Ascending aorta (tissue), 2 donors: Measurements from ENCODE around the gene RSRP1. TPM values are rescaled to one million over a fixed set of nuclear protein-coding genes. Genes with fewer than 3 reads are reported as not detected.

ENCODE experiments used
- DNase-seq, 2 donors: peaks; one replicate each; pipeline ENCODE4 v3.0.0-alpha.2; 2019; ENCODE audit warnings: low spot score in 2 of 2
- H3K27ac ChIP-seq, 2 donors: fragments of 200-600 bp; sonication (generic); one replicate each; pipeline ENCODE4 v1.5.1; 2016 to 2017; ENCODE audit warnings: mild to moderate bottlenecking in 1 of 2
- H3K27me3 ChIP-seq: fragments of 200-600 bp; sonication (generic); one replicate; pipeline ENCODE4 v1.5.1; 2017
- H3K36me3 ChIP-seq, 2 donors: fragments of 200-600 bp; sonication (generic); one replicate each; pipeline ENCODE4 v1.5.1; 2016
- H3K4me1 ChIP-seq, 2 donors: fragments of 200-600 bp; sonication (generic); one replicate each; pipeline ENCODE4 v1.5.1; 2016 to 2017; ENCODE audit warnings: mild to moderate bottlenecking in 1 of 2
- H3K4me3 ChIP-seq, 2 donors: fragments of 200-600 bp; sonication (generic); one replicate each; pipeline ENCODE4 v1.5.1; 2016 to 2017; ENCODE audit warnings: mild to moderate bottlenecking in 1 of 2
- H3K9me3 ChIP-seq, 2 donors: fragments of 200-600 bp; sonication (generic); one replicate each; pipeline ENCODE4 v1.5.1; 2016
- intact Hi-C: fragments of 100-400 bp; cut with DNase I; formaldehyde crosslinking; loops from one replicate; pipeline ENCODE4 v1.15.1; 2023
- total RNA-seq: library from RNA; depleted of rRNA; stranded (reverse); fragments of >200 nt; gene quantifications from one replicate; pipeline ENCODE4 v1.1.0, GENCODE V29; 2016
- TF ChIP-seq, protein P1 (sequence below), 3 experiments: fragments of 200-600 bp in 2 of 3; fragments of 450-650 bp in 1 of 3; sonication (generic) in 2 of 3; IDR thresholded peaks; one replicate each; pipeline ENCODE4 v1.5.1; 2016 to 2019; ENCODE audit warnings: antibody characterized with exemption in 3 of 3, mild to moderate bottlenecking in 1 of 3, moderate library complexity in 1 of 3

RSRP1 gene
- total RNA-seq, 1 donor from 2014 or later = 126 TPM

DNA sequence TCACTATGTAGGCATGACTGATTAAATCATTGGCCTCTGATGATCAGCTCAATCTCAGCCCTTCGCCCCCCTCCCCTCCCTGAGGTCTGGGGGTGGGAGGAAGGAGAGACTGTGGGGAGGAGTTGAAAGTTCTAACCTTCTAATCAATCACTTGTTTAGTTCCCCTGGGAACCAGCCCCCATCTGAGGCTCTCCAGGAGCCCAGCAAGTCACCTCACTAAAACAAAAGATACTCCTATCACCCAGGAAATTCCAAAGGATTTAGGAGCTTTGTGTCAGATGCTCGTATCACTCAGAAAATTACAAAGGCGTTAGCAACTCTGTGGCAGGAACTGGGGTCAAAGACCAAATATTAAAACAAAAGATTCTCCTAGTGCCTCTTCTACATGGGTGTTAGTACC is 36.5 kb downstream of the RSRP1 start:
- no peaks in the 10 kb centered on the region for H3K36me3 ChIP-seq
- H3K4me1 ChIP-seq = no peaks in the 10 kb centered on the region
- H3K27me3 ChIP-seq = no peaks in the 10 kb centered on the region
- no peaks in the 10 kb centered on the region for H3K9me3 ChIP-seq
- H3K4me3 ChIP-seq = no peak overlapping the region
- TF ChIP-seq, protein P1, sequence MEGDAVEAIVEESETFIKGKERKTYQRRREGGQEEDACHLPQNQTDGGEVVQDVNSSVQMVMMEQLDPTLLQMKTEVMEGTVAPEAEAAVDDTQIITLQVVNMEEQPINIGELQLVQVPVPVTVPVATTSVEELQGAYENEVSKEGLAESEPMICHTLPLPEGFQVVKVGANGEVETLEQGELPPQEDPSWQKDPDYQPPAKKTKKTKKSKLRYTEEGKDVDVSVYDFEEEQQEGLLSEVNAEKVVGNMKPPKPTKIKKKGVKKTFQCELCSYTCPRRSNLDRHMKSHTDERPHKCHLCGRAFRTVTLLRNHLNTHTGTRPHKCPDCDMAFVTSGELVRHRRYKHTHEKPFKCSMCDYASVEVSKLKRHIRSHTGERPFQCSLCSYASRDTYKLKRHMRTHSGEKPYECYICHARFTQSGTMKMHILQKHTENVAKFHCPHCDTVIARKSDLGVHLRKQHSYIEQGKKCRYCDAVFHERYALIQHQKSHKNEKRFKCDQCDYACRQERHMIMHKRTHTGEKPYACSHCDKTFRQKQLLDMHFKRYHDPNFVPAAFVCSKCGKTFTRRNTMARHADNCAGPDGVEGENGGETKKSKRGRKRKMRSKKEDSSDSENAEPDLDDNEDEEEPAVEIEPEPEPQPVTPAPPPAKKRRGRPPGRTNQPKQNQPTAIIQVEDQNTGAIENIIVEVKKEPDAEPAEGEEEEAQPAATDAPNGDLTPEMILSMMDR (IDR thresholded peaks at IDR 0.05) = no peak
- DNase-seq = no peak
- intact Hi-C loops = no loop called here
- no peak overlapping the region for H3K27ac ChIP-seq

DNA sequence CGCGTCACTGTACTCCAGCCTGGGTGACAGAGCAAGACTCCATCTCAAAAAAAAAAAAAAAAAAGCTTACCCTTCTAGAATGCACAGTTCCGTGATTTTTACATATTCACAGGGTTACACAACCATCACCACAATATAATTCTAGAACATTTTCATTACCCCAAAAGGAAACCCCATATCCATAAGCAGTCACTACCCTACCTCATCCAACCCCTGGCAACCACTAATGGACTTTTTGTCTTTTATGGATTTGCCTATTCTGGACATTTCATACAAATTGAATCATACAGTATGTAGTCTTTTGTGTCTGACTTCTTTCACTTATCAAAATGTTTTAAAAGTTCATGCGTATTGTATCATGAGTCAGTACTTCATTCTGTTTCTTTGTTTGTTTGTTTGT is 37.7 kb downstream of the RSRP1 start:
- DNase-seq = no peak
- Histone ChIP-seq H3K4me3 (no peak overlapping the region), H3K4me1 (no peaks in the 10 kb centered on the region), H3K36me3 (no peaks in the 10 kb centered on the region), H3K27ac (no peak overlapping the region), H3K9me3 (no peaks in the 10 kb centered on the region), H3K27me3 (no peaks in the 10 kb centered on the region)
- intact Hi-C loops = loop anchor here (5.0 kb wide), 1 partner anchor 362 kb away; no protein-coding TSS in a partner anchor
- TF ChIP-seq, protein P1 (IDR thresholded peaks at IDR 0.05) = no peak

- TF ChIP-seq, protein P1 (IDR thresholded peaks at IDR 0.05) = no peak
- intact Hi-C loops = loop anchor here (5.0 kb wide), 1 partner anchor 361 kb away; no protein-coding TSS in a partner anchor
Observed at GRCh38 chr1:25208561-25209222, 38.6 kb downstream of the RSRP1 start.

DNA sequence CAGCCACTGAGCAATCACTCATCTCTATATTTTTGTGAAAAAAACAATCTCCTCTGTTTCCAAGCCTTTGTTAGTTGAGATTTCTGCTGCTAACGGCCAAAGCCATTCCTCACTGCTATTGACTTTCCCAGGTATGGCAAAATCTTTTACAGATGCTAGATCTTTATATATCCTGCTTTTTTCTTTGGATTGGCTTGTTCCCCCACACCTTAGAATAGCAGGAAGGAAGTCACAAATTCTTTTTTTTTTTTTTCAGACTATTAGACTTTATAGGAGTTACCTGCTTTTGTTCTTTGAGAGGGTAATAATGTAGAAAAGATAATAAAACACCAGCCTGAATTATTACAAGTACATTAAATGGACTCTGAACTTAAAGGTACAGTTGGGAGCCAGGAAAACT is 39.2 kb downstream of the RSRP1 start:
- no peaks in the 10 kb centered on the region for H3K9me3 ChIP-seq
- no peak overlapping the region for H3K27ac ChIP-seq
- intact Hi-C loops = loop anchor here (5.0 kb wide), 1 partner anchor 361 kb away; no protein-coding TSS in a partner anchor
- H3K4me1 ChIP-seq = no peaks in the 10 kb centered on the region
- H3K36me3 ChIP-seq = no peaks in the 10 kb centered on the region
- no peak for DNase-seq
- TF ChIP-seq, protein P1 (IDR thresholded peaks at IDR 0.05) = no peak
- H3K4me3 ChIP-seq = no peak overlapping the region
- no peaks in the 10 kb centered on the region for H3K27me3 ChIP-seq

More at GRCh38 chr1:25208561-25209222, 38.6 kb downstream of the RSRP1 start:
- H3K27ac ChIP-seq = no peak overlapping the region
- H3K4me3 ChIP-seq = no peak overlapping the region
- H3K27me3 ChIP-seq = no peaks in the 10 kb centered on the region
- DNase-seq = no peak
- no peaks in the 10 kb centered on the region for H3K36me3 ChIP-seq
- H3K4me1 ChIP-seq = no peaks in the 10 kb centered on the region
- no peaks in the 10 kb centered on the region for H3K9me3 ChIP-seq

GRCh38 chr1:25206201-25206600 is 41.1 kb downstream of the RSRP1 start:
- Histone ChIP-seq H3K27me3 (no peaks in the 10 kb centered on the region), H3K36me3 (no peaks in the 10 kb centered on the region), H3K27ac (no peak overlapping the region), H3K4me3 (no peak overlapping the region), H3K9me3 (no peaks in the 10 kb centered on the region), H3K4me1 (no peaks in the 10 kb centered on the region)
- intact Hi-C loops = loop anchor here (5.0 kb wide), 1 partner anchor 359 kb away; no protein-coding TSS in a partner anchor
- no peak for DNase-seq
- TF ChIP-seq, protein P1 (IDR thresholded peaks at IDR 0.05) = no peak
